ENCODE results near the gene CCDC60.

- TF ChIP-seq, protein P1, sequence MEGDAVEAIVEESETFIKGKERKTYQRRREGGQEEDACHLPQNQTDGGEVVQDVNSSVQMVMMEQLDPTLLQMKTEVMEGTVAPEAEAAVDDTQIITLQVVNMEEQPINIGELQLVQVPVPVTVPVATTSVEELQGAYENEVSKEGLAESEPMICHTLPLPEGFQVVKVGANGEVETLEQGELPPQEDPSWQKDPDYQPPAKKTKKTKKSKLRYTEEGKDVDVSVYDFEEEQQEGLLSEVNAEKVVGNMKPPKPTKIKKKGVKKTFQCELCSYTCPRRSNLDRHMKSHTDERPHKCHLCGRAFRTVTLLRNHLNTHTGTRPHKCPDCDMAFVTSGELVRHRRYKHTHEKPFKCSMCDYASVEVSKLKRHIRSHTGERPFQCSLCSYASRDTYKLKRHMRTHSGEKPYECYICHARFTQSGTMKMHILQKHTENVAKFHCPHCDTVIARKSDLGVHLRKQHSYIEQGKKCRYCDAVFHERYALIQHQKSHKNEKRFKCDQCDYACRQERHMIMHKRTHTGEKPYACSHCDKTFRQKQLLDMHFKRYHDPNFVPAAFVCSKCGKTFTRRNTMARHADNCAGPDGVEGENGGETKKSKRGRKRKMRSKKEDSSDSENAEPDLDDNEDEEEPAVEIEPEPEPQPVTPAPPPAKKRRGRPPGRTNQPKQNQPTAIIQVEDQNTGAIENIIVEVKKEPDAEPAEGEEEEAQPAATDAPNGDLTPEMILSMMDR (IDR thresholded peaks at IDR 0.05) = no peak
- TF ChIP-seq POLR2A (IDR thresholded peaks at IDR 0.05) = no peak
Measured at GRCh38 chr12:119447126-119447525, 112.6 kb downstream of the CCDC60 start.

Data from prostate gland (tissue), 2 donors.